SK-N-SH (cell line): ENCODE measurements around the gene ASF1B.

Source experiments
- CHD2 ChIP-seq: fragments of 150-350 bp; IDR thresholded peaks from 2 replicates; pipeline ENCODE4 v1.6.1; 2018; ENCODE audit warnings: low read length; ENCODE audit not compliant: partially characterized antibody
- TAF1 ChIP-seq: IDR thresholded peaks from 2 replicates; pipeline ENCODE4 v1.6.1; 2012; ENCODE audit warnings: low read depth, mild to moderate bottlenecking, low read length, moderate library complexity, borderline replicate concordance

- TF ChIP-seq TAF1 (no peak), CHD2 (no peak)
Measured at GRCh38 chr19:14112809-14113385, 23.5 kb downstream of the ASF1B start.
